ENCODE data around the gene CHD6. TPM values are rescaled to one million over a fixed set of nuclear protein-coding genes. Genes with fewer than 3 reads are reported as not detected.

CHD6 gene
- total and polyA plus RNA-seq, 2 of the 13 experiments (the other 11 are each of a cell fraction or from before 2014, with no cell fraction given) = 14.4 to 52.0 TPM

DNA sequence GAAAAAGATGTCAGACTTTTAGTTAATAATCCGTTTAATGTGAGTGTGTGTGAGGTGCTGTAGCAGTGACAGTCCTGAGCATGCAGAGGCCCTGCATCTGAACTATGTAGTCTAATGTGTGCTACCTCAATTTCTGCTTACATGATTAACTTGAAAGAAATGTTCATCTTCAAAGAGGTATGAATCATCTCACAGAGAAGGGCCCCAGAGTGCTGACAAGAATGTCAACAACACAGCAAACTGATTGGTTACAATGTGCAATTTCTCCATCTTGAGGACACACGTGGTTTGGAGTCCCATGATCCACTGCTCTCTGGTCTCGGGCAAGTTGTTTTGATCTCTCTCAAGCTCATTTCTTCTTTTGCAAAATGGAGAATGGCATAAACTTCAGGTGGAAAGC, 189.9 kb downstream of the CHD6 start (continued):
- TF ChIP-seq EED (CRISPR knock-in tag; IDR thresholded peaks at IDR 0.05) (no peak), ZSCAN31 (CRISPR knock-in tag; IDR thresholded peaks at IDR 0.05; ENCODE audit: low read depth) (no peak), ZNF501 (CRISPR knock-in tag; IDR thresholded peaks at IDR 0.05) (no peak), ZNF644 (CRISPR knock-in tag; IDR thresholded peaks at IDR 0.05; ENCODE audit: low read depth) (peak; percentile 78), SAFB2 (CRISPR knock-in tag; IDR thresholded peaks at IDR 0.05; ENCODE audit: borderline replicate concordance, low read depth) (no peak), ATF7 (IDR thresholded peaks at IDR 0.05) (no peak), ATF7 (CRISPR knock-in tag; IDR thresholded peaks at IDR 0.05) (no peak), DRAP1 (CRISPR knock-in tag; IDR thresholded peaks at IDR 0.05) (peak; percentile 20; the same call in 1 of the 2 replicates), FOSL1 (CRISPR knock-in tag; IDR thresholded peaks at IDR 0.05; ENCODE audit: borderline replicate concordance) (peak; percentile 42; the same call in 1 of the 2 replicates), ZNF75D (CRISPR knock-in tag; IDR thresholded peaks at IDR 0.05; ENCODE audit: borderline replicate concordance) (no peak), ZNF264 (CRISPR knock-in tag; IDR thresholded peaks at IDR 0.05) (no peak), AGO2 (optimal IDR thresholded peaks at IDR 0.05; ENCODE audit: low read depth, low read length) (no peak), U2AF2 (IDR thresholded peaks at IDR 0.05; ENCODE audit: low read depth, low read length) (no peak), ZNF574 (CRISPR knock-in tag; IDR thresholded peaks at IDR 0.05) (no peak), ZSCAN20 (CRISPR knock-in tag; IDR thresholded peaks at IDR 0.05; ENCODE audit: borderline replicate concordance) (no peak), HOXA3 (CRISPR knock-in tag; IDR thresholded peaks at IDR 0.05) (no peak)

All from HepG2 (cell line).